ENCODE results near the gene OR5H14. TPM values are rescaled to one million over a fixed set of nuclear protein-coding genes. Genes with fewer than 3 reads are reported as not detected.

The OR5H14 gene
- total and polyA plus RNA-seq, 2 of the 8 experiments (the other 6 are each of a cell fraction or from before 2014, with no cell fraction given): not detected

DNA sequence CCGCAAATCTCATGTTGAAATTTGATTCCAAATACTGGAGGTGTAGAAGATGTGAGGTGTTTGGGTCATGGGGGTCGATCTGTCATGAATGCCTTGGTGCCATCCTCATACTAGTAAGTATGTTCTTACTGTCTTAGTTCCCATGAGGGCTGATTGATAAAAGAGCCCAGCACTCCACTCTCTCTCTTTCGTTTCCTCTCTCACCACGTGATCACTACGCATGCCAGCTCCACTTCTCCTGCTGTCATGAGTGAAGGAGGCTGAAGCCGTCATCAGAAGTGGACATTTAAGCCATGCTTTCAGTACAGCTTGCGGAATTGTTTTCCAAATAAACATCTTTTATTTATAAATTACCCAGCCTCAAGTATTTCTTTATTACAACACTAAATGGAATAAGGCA, 25.3 kb downstream of the OR5H14 start:
- TF ChIP-seq CBX5 (IDR thresholded peaks at IDR 0.05; ENCODE audit: low read depth, low read length) (no peak), RAD21 (IDR thresholded peaks at IDR 0.05 in 1 of 2, conservative IDR thresholded peaks at IDR 0.05 in 1 of 2; ENCODE audit: low read depth in 2 of 2, low read length in 2 of 2) (no peak), EGR1 (IDR thresholded peaks at IDR 0.05; ENCODE audit: borderline replicate concordance, low read depth, low read length) (no peak), TAF1 (IDR thresholded peaks at IDR 0.05; ENCODE audit: low read depth, low read length) (no peak), TEAD4 (IDR thresholded peaks at IDR 0.05; ENCODE audit: low read depth, low read length) (no peak), YY1 (IDR thresholded peaks at IDR 0.05; ENCODE audit: low read depth, low read length) (no peak), BRCA1 (IDR thresholded peaks at IDR 0.05; ENCODE audit: low read depth, low read length) (no peak), KDM5A (IDR thresholded peaks at IDR 0.05; ENCODE audit: low read length) (no peak), NANOG (IDR thresholded peaks at IDR 0.05; ENCODE audit: insufficient read depth, low read depth, low read length, poor library complexity, severe bottlenecking) (no peak), GABPA (IDR thresholded peaks at IDR 0.05; ENCODE audit: borderline replicate concordance, insufficient read depth, low read length) (no peak)
- Histone ChIP-seq H3K27me3 (replicated peaks in 1 of 4; ENCODE audit: control insufficient read depth in 3 of 4, extremely low read depth in 1 of 4, insufficient read depth in 3 of 4, low read length in 3 of 4) (no peaks in the 10 kb centered on the region), H3K27ac (ENCODE audit: low read depth, low read length) (no peak overlapping the region), H3K23ac (ENCODE audit: insufficient read length) (no peak overlapping the region), H3K56ac (replicated peaks; ENCODE audit: insufficient read length, low read depth, low read length) (no peak overlapping the region), H3K18ac (ENCODE audit: extremely low read depth, low read length) (no peak overlapping the region), H3K9me3 (ENCODE audit: insufficient read depth in 2 of 2, low read depth in 1 of 2, low read length in 1 of 2) (peaks cover 3 to 10% of the 10 kb centered on the region in 2 experiments; a peak in 3 of 4 replicates), H4K5ac (ENCODE audit: insufficient read length, low read depth, low read length) (no peak overlapping the region), H3K9ac (replicated peaks in 1 of 4; ENCODE audit: extremely low read depth in 1 of 4, low read depth in 3 of 4, low read length in 3 of 4) (no peak overlapping the region), H3K14ac (ENCODE audit: insufficient read length) (no peak overlapping the region), H2BK15ac (ENCODE audit: low read length) (no peak overlapping the region), H4K91ac (replicated peaks; ENCODE audit: insufficient read length, low read length) (no peak overlapping the region), H3K4ac (replicated peaks; ENCODE audit: insufficient read length, low read depth, low read length) (no peak overlapping the region), H2BK12ac (ENCODE audit: low read depth, low read length) (no peak overlapping the region), H4K20me1 (replicated peaks in 1 of 2; ENCODE audit: control insufficient read depth in 1 of 2, insufficient read depth in 2 of 2, low read length in 2 of 2) (no peaks in the 10 kb centered on the region), H3K79me1 (ENCODE audit: low read depth, low read length) (no peaks in the 10 kb centered on the region), H2BK120ac (replicated peaks; ENCODE audit: low read depth, low read length) (no peak overlapping the region), H2AFZ (ENCODE audit: low read length) (no peak overlapping the region), H2AK5ac (ENCODE audit: low read depth, low read length) (no peak overlapping the region), H3K23me2 (ENCODE audit: low read depth, low read length) (no peaks in the 10 kb centered on the region), H4K8ac (ENCODE audit: extremely low read depth, insufficient read depth, low read length) (no peak overlapping the region), H3K4me3 (ENCODE audit: extremely low read depth in 1 of 4, insufficient read depth in 2 of 4, low read depth in 3 of 4, low read length in 4 of 4) (no peak overlapping the region), H2BK5ac (ENCODE audit: low read depth, low read length) (no peak overlapping the region), H3K4me1 (replicated peaks in 1 of 4; ENCODE audit: control insufficient read depth in 3 of 4, insufficient read depth in 4 of 4, low read length in 3 of 4) (no peaks in the 10 kb centered on the region), H2BK20ac (ENCODE audit: low read length) (no peak overlapping the region), H3K4me2 (ENCODE audit: insufficient read depth in 1 of 2, low read depth in 2 of 2, low read length in 2 of 2) (no peak overlapping the region), H3K36me3 (ENCODE audit: control insufficient read depth in 2 of 4, insufficient read depth in 4 of 4, low read length in 3 of 4) (peaks cover 0 to 3% (median 0%) of the 10 kb centered on the region in 4 experiments; a peak in 1 of 8 replicates), H3K79me2 (ENCODE audit: control insufficient read depth in 1 of 2, insufficient read depth in 2 of 2, low read length in 2 of 2) (no peaks in the 10 kb centered on the region)
- 89% methylated on average over 7 of the region's 7 CpGs; no CpG with 5 or more reads in 1 of the 2 experiments for WGBS, 2 experiments (ENCODE audit: extremely low coverage in 1 of 2, insufficient coverage in 1 of 2, insufficient read length in 1 of 2, insufficient replicate concordance in 2 of 2, low coverage in 1 of 2, low lambda C conversion rate in 2 of 2, missing lambda C conversion rate in 1 of 2)
- ChIA-PET POLR2A (ENCODE audit: partially characterized antibody) (no interaction called here), CTCF (ENCODE audit: partially characterized antibody) (interaction anchor here (0.9 to 1.8 kb wide), 5 partner anchors 10 to 157 kb away, joined by 3 to 6 read pairs (median 3); no protein-coding TSS in a partner anchor)
- DNase-seq (ENCODE audit: low read depth in 1 of 2, low spot score in 2 of 2) (no peak), FAIRE-seq (no peak)
